WTC11 (cell line): ENCODE results near the gene NSMCE1. TPM values are rescaled to one million over a fixed set of nuclear protein-coding genes. Genes with fewer than 3 reads are reported as not detected.

Source experiments
- ATAC-seq: fragments of 200-7000 bp; cut with Tn5 transposase; 2 replicates; pipeline ENCODE4 v1.10.0; 2021; ENCODE audit warnings: mild to moderate bottlenecking, moderate library complexity
- CTCF ChIA-PET: fragments of 300-600 bp; sonication (Branson Sonifier 250); formaldehyde crosslinking; loops from one replicate; lab custom pipeline; 2021; ENCODE audit warnings: antibody characterized with exemption; lab: Charles Lee
- POLR2A ChIA-PET: fragments of 350-600 bp; sonication (Branson Sonifier 250); formaldehyde crosslinking; loops from one replicate; lab custom pipeline; 2021; ENCODE audit warnings: antibody characterized with exemption; lab: Charles Lee
- DNase-seq: peaks from one replicate; pipeline ENCODE4 v3.0.0; 2021; ENCODE audit warnings: low spot score
- H3K27ac Mint-ChIP-seq: 2 replicates; pipeline ENCODE4 v1.8.0; 2021; ENCODE audit warnings: mixed read lengths
- H3K27me3 Mint-ChIP-seq: 2 replicates; pipeline ENCODE4 v1.8.0; 2021; ENCODE audit warnings: low read depth, mild to moderate bottlenecking, moderate library complexity, mixed read lengths
- H3K36me3 Mint-ChIP-seq: 2 replicates; pipeline ENCODE4 v1.8.0; 2021; ENCODE audit warnings: mixed read lengths
- H3K4me1 Mint-ChIP-seq: 2 replicates; pipeline ENCODE4 v1.8.0; 2022; ENCODE audit warnings: mixed read lengths
- H3K4me3 Mint-ChIP-seq: 2 replicates; pipeline ENCODE4 v1.8.0; 2021; ENCODE audit warnings: mild to moderate bottlenecking, moderate library complexity, mixed read lengths
- H3K9me3 Mint-ChIP-seq: 2 replicates; pipeline ENCODE4 v1.8.0; 2021; ENCODE audit warnings: mixed read lengths
- AR ChIP-seq: fragments of 250-450 bp; sonication (Bioruptor Pico); IDR thresholded peaks from 2 replicates; pipeline ENCODE4 v1.9.0; 2021; ENCODE audit warnings: mild to moderate bottlenecking
- ATF3 ChIP-seq: sonication (generic); formaldehyde crosslinking; conservative IDR thresholded peaks from 2 replicates; pipeline ENCODE4 v1.8.1; 2022; ENCODE audit warnings: mild to moderate bottlenecking, missing genetic modification reagents
- E2F5 ChIP-seq: sonication (generic); formaldehyde crosslinking; IDR thresholded peaks from 2 replicates; pipeline ENCODE4 v1.8.1; 2022; ENCODE audit warnings: mild to moderate bottlenecking, moderate library complexity, missing genetic modification reagents
- ESRRA ChIP-seq: sonication (generic); formaldehyde crosslinking; IDR thresholded peaks from 2 replicates; pipeline ENCODE4 v1.8.1; 2022; ENCODE audit warnings: mild to moderate bottlenecking, missing genetic modification reagents, borderline replicate concordance
- ETV6 ChIP-seq: sonication (generic); formaldehyde crosslinking; IDR thresholded peaks from 2 replicates; pipeline ENCODE4 v1.8.1; 2022; ENCODE audit warnings: mild to moderate bottlenecking, missing genetic modification reagents
- FOXP1 ChIP-seq: sonication (generic); formaldehyde crosslinking; IDR thresholded peaks from 2 replicates; pipeline ENCODE4 v1.8.0; 2022; ENCODE audit warnings: missing genetic modification reagents, mild to moderate bottlenecking, moderate library complexity, borderline replicate concordance
- GABPB1 ChIP-seq: sonication (generic); formaldehyde crosslinking; IDR thresholded peaks from 2 replicates; pipeline ENCODE4 v1.8.1; 2023; ENCODE audit warnings: mild to moderate bottlenecking, missing genetic modification reagents
- HMGXB4 ChIP-seq: sonication (generic); formaldehyde crosslinking; IDR thresholded peaks from 2 replicates; pipeline ENCODE4 v1.8.1; 2023; ENCODE audit warnings: mild to moderate bottlenecking, moderate library complexity, missing genetic modification reagents
- MAX ChIP-seq: sonication (generic); formaldehyde crosslinking; IDR thresholded peaks from 2 replicates; pipeline ENCODE4 v1.8.0; 2022; ENCODE audit warnings: mild to moderate bottlenecking, missing genetic modification reagents
- MXD4 ChIP-seq: fragments of 250-450 bp; sonication (Bioruptor Pico); IDR thresholded peaks from 2 replicates; pipeline ENCODE4 v1.8.0; 2021; ENCODE audit warnings: mild to moderate bottlenecking, moderate library complexity, borderline replicate concordance
- NFATC4 ChIP-seq: fragments of 250-450 bp; sonication (Bioruptor Pico); IDR thresholded peaks from 2 replicates; pipeline ENCODE4 v1.9.0; 2021; ENCODE audit warnings: mild to moderate bottlenecking
- NR3C1 ChIP-seq: sonication (generic); formaldehyde crosslinking; conservative IDR thresholded peaks from 2 replicates; pipeline ENCODE4 v1.8.1; 2023; ENCODE audit warnings: low read depth, mild to moderate bottlenecking, missing genetic modification reagents
- PRDM15 ChIP-seq: sonication (generic); formaldehyde crosslinking; IDR thresholded peaks from 2 replicates; pipeline ENCODE4 v1.8.0; 2022; ENCODE audit warnings: missing genetic modification reagents
- PRRX2 ChIP-seq: fragments of 250-450 bp; sonication (Bioruptor Pico); IDR thresholded peaks from 2 replicates; pipeline ENCODE4 v1.8.0; 2021; ENCODE audit warnings: mild to moderate bottlenecking
- SMAD4 ChIP-seq: sonication (generic); formaldehyde crosslinking; IDR thresholded peaks from 2 replicates; pipeline ENCODE4 v1.8.0; 2022; ENCODE audit warnings: mild to moderate bottlenecking, missing genetic modification reagents
- SOX15 ChIP-seq: fragments of 250-450 bp; sonication (Bioruptor Pico); IDR thresholded peaks from 2 replicates; pipeline ENCODE4 v1.9.0; 2021; ENCODE audit warnings: mild to moderate bottlenecking
- TCF7 ChIP-seq: sonication (generic); formaldehyde crosslinking; IDR thresholded peaks from 2 replicates; pipeline ENCODE4 v1.8.0; 2022; ENCODE audit warnings: mild to moderate bottlenecking, low read depth, missing genetic modification reagents, moderate library complexity
- TEAD4 ChIP-seq: sonication (generic); formaldehyde crosslinking; IDR thresholded peaks from 2 replicates; pipeline ENCODE4 v1.8.0; 2022; ENCODE audit warnings: mild to moderate bottlenecking, missing genetic modification reagents
- TP53 ChIP-seq: sonication (generic); formaldehyde crosslinking; IDR thresholded peaks from 2 replicates; pipeline ENCODE4 v1.8.1; 2023; ENCODE audit warnings: mild to moderate bottlenecking, missing genetic modification reagents
- ZBTB21 ChIP-seq: sonication (generic); formaldehyde crosslinking; IDR thresholded peaks from 2 replicates; pipeline ENCODE4 v1.8.1; 2023; ENCODE audit warnings: mild to moderate bottlenecking, missing genetic modification reagents, borderline replicate concordance
- ZNF396 ChIP-seq: fragments of 250-450 bp; sonication (Bioruptor Pico); IDR thresholded peaks from 2 replicates; pipeline ENCODE4 v1.8.0; 2021; ENCODE audit warnings: mild to moderate bottlenecking, moderate library complexity, borderline replicate concordance
- ZNF532 ChIP-seq: fragments of 250-450 bp; sonication (Bioruptor Pico); IDR thresholded peaks from 2 replicates; pipeline ENCODE4 v1.9.0; 2021; ENCODE audit warnings: mild to moderate bottlenecking, borderline replicate concordance
- ZNF671 ChIP-seq: fragments of 250-450 bp; sonication (Bioruptor Pico); IDR thresholded peaks from 2 replicates; pipeline ENCODE4 v1.8.0; 2021; ENCODE audit warnings: mild to moderate bottlenecking
- total RNA-seq: library from RNA; stranded (reverse); gene quantifications from 3 replicates; pipeline ENCODE4 v1.2.3, GENCODE V29; 2021

The NSMCE1 gene
- total RNA-seq, 1 experiment from 2014 or later = 29.4 TPM

- Mint-ChIP-seq H3K36me3 (peaks cover 8% of the 10 kb centered on the region; the same call in 1 of the 2 replicates), H3K4me1 (peaks cover 5% of the 10 kb centered on the region), H3K9me3 (no peaks in the 10 kb centered on the region), H3K27me3 (no peaks in the 10 kb centered on the region), H3K4me3 (no peak overlapping the region), H3K27ac (no peak overlapping the region)
- TF ChIP-seq NR3C1 (CRISPR knock-in tag) (no peak), AR (no peak), ZBTB21 (no peak), MAX (CRISPR knock-in tag) (no peak), TP53 (CRISPR knock-in tag) (no peak), TEAD4 (CRISPR knock-in tag) (no peak), TCF7 (CRISPR knock-in tag) (no peak), SMAD4 (CRISPR knock-in tag) (no peak), ETV6 (no peak), ZNF532 (CRISPR knock-in tag) (no peak), MXD4 (CRISPR knock-in tag) (no peak), FOXP1 (CRISPR knock-in tag) (no peak), GABPB1 (no peak), SOX15 (no peak), PRRX2 (no peak), E2F5 (CRISPR knock-in tag) (no peak), ZNF396 (CRISPR knock-in tag) (no peak), ESRRA (no peak)
- POLR2A ChIA-PET = no interaction called here
- CTCF ChIA-PET = no interaction called here
- ATAC-seq (no peak), DNase-seq (no peak)
Observed at GRCh38 chr16:27208796-27209195, 59.8 kb downstream of the NSMCE1 start.

- DNase-seq (no peak), ATAC-seq (no peak)
- Mint-ChIP-seq H3K4me3 (no peak overlapping the region), H3K36me3 (peaks cover 8% of the 10 kb centered on the region; the same call in 1 of the 2 replicates), H3K27me3 (no peaks in the 10 kb centered on the region; the same call in 1 of the 2 replicates), H3K4me1 (peaks cover 5% of the 10 kb centered on the region), H3K27ac (no peak overlapping the region), H3K9me3 (no peaks in the 10 kb centered on the region)
- ChIA-PET CTCF (no interaction called here), POLR2A (no interaction called here)
- TF ChIP-seq HMGXB4 (CRISPR knock-in tag) (no peak), ATF3 (no peak), NFATC4 (CRISPR knock-in tag) (no peak), ZNF671 (CRISPR knock-in tag) (no peak), PRDM15 (no peak), TEAD4 (CRISPR knock-in tag) (no peak)
Observed at GRCh38 chr16:27208081-27208680, 60.4 kb downstream of the NSMCE1 start.
